22Rv1 (cell line): ENCODE data around the gene RBM25.
"Not testable (repeated sequence)": the region's sequence is repeated elsewhere in the genome, so short reads cannot be mapped to it uniquely, and the experiment has no call there.

Source experiments
- H3K27ac ChIP-seq: fragments of 450-650 bp; 2 replicates; pipeline ENCODE4 v1.5.1; 2017
- ZFX ChIP-seq: fragments of 450-650 bp; IDR thresholded peaks from 2 replicates; pipeline ENCODE4 v1.6.1; 2017; ENCODE audit warnings: antibody characterized with exemption, borderline replicate concordance
- TF ChIP-seq, protein P1 (sequence below): fragments of 450-650 bp; IDR thresholded peaks from 2 replicates; pipeline ENCODE4 v1.5.1; 2017; ENCODE audit warnings: mild to moderate bottlenecking

The RBM25 gene

DNA sequence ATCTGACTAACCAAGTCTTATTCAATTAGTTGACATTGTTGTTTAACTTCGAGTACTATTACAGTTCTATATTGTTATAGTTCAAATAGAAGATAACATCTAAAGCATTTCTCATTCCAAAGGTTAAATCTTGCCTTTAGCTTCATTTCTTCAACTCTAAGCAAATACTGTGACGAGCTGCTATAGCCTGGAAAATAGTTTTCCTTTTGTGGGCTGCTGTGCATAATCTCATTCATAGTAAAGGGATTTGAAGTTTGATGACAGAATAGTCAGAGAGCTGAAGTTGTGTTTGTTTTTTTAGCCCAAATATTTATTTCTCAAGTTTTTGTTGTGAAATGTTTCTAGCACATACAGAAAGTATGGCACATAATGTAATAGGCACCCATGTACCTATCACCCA is 91.4 kb downstream of the RBM25 start:
- TF ChIP-seq, protein P1, sequence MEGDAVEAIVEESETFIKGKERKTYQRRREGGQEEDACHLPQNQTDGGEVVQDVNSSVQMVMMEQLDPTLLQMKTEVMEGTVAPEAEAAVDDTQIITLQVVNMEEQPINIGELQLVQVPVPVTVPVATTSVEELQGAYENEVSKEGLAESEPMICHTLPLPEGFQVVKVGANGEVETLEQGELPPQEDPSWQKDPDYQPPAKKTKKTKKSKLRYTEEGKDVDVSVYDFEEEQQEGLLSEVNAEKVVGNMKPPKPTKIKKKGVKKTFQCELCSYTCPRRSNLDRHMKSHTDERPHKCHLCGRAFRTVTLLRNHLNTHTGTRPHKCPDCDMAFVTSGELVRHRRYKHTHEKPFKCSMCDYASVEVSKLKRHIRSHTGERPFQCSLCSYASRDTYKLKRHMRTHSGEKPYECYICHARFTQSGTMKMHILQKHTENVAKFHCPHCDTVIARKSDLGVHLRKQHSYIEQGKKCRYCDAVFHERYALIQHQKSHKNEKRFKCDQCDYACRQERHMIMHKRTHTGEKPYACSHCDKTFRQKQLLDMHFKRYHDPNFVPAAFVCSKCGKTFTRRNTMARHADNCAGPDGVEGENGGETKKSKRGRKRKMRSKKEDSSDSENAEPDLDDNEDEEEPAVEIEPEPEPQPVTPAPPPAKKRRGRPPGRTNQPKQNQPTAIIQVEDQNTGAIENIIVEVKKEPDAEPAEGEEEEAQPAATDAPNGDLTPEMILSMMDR: no peak
- TF ChIP-seq ZFX: no peak
- H3K27ac ChIP-seq: no peak overlapping the region

DNA sequence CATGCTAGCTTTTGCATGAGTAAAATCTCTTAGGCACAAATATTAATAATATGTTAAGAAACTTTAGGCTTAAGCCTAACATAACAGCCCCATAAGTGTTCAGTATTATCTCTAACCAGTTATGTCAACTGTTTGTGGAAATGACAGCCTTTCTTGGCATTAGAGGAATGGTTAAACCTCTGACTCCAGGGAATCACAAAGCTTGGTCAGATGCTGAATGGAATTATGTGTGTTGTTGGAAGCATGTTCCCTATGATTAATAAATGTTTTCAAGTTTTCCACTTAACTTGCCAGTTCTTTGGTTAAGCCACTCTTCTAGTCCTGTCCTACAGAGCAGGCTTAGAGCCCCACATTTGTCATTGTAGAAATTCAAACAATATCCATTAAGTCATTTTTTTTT is 94.9 kb downstream of the RBM25 start:
- H3K27ac ChIP-seq: no peak overlapping the region

DNA sequence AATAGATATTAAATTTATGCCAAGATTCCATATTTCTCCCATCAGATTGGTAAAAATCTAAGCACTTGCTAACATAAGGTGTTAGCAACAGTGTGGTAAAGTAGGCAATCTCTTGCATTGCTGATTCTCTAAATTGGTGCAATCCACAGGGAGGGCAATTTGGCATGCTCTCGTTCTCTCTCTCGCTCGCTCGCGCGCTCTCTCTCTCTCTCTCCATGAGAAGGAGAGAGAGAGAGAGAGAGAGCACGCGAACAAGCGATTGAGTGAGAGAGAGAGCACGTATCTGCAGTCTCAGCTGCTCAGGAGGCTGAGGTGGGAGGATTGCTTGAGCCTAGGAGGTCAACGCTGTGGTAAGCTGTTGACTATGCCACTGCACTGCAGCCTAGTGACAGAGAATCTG is 103.9 kb downstream of the RBM25 start:
- TF ChIP-seq, protein P1: no peak
- no peak for TF ChIP-seq ZFX
- H3K27ac ChIP-seq: no peak overlapping the region

More for the DNA sequence above, 94.9 kb downstream of the RBM25 start:
- no peak for TF ChIP-seq ZFX
- TF ChIP-seq, protein P1: no peak

DNA sequence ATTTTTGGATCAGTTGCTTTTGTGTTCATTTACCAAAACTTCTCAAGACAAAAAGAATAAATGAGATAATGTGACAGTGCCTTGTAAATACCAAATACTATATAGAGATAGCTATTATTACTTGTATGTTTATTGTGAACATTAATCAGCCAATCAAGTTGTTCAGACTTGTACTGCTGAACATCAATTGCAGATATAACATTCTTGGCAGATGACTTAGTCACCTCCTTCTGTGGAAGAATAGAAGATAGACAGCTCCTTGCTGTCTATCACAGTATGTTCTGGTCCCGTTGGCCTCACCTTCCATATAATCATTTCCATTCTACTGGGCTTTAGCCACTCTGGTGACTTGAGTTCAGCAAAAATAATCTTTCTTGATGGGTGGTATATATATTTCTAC is 108.1 kb downstream of the RBM25 start:
- no peak overlapping the region for H3K27ac ChIP-seq
- TF ChIP-seq, protein P1: no peak
- no peak for TF ChIP-seq ZFX

DNA sequence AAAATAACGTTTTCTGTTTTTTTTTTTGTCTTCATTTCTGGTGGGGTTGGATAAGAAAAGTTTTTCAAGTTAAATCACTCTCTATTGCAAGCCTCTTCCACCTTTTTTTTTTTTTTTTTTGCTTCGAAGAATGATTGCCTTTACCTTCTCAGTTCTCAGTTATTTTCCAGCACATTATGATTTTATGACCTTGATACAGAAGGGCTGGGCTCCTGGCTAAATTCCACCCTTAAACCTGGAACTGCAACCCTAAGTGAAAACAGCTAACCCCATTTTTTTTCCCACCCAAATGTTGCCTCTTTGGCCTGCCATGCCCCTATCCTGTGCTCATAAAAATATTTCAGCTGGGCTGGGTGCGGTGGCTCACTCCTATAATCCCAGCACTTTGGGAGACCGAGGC is 109.4 kb downstream of the RBM25 start:
- H3K27ac ChIP-seq: no peak overlapping the region

DNA sequence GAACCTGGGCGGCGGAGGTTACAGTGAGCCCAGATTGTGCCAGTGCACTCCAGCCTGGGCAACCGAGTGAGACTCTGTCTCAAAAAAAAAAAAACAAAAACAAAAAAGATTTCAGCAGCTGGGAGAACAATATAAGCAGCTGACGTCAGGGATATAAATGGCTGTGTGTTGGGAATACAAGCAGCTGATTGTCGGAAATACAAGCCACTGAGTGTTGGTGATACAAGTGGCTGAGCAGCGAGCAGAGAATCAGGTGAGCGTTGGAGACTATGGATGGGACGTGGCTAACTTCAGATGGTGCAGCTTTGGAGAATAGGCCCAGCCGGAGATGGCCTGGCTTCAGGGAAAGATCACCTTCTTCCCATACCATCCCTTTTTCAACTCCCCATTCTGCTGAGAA is 109.9 kb downstream of the RBM25 start:
- H3K27ac ChIP-seq: no peak overlapping the region
- TF ChIP-seq ZFX: no peak
- TF ChIP-seq, protein P1: no peak

More for the DNA sequence above, 109.4 kb downstream of the RBM25 start:
- TF ChIP-seq, protein P1: no peak
- TF ChIP-seq ZFX: no peak

DNA sequence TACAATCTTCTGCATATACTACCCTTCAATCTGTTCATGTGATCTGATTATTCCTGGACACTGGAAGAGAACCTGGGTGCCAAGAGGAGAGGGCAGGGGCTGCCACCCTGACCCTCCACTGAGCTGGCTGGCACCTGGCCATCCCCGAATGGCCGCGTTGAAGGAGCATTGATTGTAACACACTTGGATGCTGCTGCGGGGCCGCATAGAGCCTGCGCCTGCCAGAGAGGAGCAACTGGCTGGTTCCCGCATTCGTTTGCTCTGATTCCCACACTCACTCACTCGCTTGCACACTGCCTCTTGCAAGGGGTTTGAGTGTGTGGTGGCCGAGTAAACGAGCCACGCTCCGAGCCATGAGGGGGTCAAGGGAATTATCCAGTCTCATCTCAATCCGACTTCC is 110.4 kb downstream of the RBM25 start:
- no peak overlapping the region for H3K27ac ChIP-seq
- TF ChIP-seq ZFX: no peak
- TF ChIP-seq, protein P1: no peak

DNA sequence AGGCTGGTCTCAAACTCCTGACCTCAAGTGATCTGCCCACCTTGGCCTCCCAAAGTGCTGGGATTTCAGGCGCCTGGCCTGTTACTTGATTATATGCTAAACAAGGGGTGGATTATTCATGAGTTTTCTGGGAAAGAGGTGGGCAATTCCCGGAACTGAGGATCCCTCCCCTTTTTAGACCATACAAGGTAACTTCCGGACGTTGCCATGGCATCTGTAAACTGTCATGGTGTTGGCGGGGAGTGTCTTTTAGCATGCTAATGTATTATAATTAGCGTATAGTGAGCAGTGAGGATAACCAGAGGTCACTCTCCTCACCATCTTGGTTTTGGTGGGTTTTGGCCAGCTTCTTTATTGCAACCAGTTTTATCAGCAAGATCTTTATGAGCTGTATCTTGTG is 111.5 kb downstream of the RBM25 start:
- not testable (repeated sequence) for H3K27ac ChIP-seq
